MM.1S (cell line): ENCODE data around the gene PAK2.

ENCODE experiments used
- DNase-seq: peaks from one replicate; pipeline ENCODE4 v3.0.0-alpha.2; 2015
- H2AFZ ChIP-seq: fragments of 300-600 bp; sonication (generic); 2 replicates; pipeline ENCODE4 v1.6.0; 2016; ENCODE audit warnings: antibody characterized with exemption, low read length
- H3F3A ChIP-seq: fragments of 300-600 bp; sonication (generic); 2 replicates; pipeline ENCODE4 v1.6.1; 2016; ENCODE audit warnings: mild to moderate bottlenecking, antibody characterized with exemption, low read length, moderate library complexity, mixed read lengths; ENCODE audit not compliant: insufficient read depth
- H3K27ac ChIP-seq: fragments of 300-600 bp; sonication (generic); 2 replicates; pipeline ENCODE4 v1.5.1; 2016; ENCODE audit warnings: mild to moderate bottlenecking, low read length
- H3K27me3 ChIP-seq: fragments of 300-600 bp; sonication (generic); replicated peaks from 2 replicates; pipeline ENCODE4 v1.6.0; 2016; ENCODE audit warnings: low read length; ENCODE audit not compliant: insufficient read depth
- H3K36me3 ChIP-seq: fragments of 300-600 bp; sonication (generic); replicated peaks from 2 replicates; pipeline ENCODE4 v1.6.1; 2016; ENCODE audit warnings: mild to moderate bottlenecking, low read length, mixed read lengths; ENCODE audit not compliant: insufficient read depth
- H3K4me1 ChIP-seq: fragments of 300-600 bp; sonication (generic); 2 replicates; pipeline ENCODE4 v1.6.1; 2016; ENCODE audit warnings: low read length, mixed read lengths
- H3K4me2 ChIP-seq: fragments of 300-600 bp; sonication (generic); 2 replicates; pipeline ENCODE4 v1.6.0; 2016; ENCODE audit warnings: low read depth, low read length
- H3K4me3 ChIP-seq: fragments of 300-600 bp; sonication (generic); 2 replicates; pipeline ENCODE4 v1.5.1; 2016; ENCODE audit warnings: low read length, mixed read lengths
- H3K79me2 ChIP-seq: fragments of 300-600 bp; sonication (generic); 2 replicates; pipeline ENCODE4 v1.6.1; 2016; ENCODE audit warnings: mixed run types, low read length, mixed read lengths
- H3K9ac ChIP-seq: fragments of 300-600 bp; sonication (generic); 2 replicates; pipeline ENCODE4 v1.6.1; 2016; ENCODE audit warnings: low read length, mixed read lengths
- H3K9me2 ChIP-seq: fragments of 300-600 bp; sonication (generic); replicated peaks from 2 replicates; pipeline ENCODE4 v1.6.1; 2016; ENCODE audit warnings: mild to moderate bottlenecking, low read length, mixed read lengths; ENCODE audit not compliant: insufficient read depth
- H3K9me3 ChIP-seq: fragments of 300-600 bp; sonication (generic); replicated peaks from 2 replicates; pipeline ENCODE4 v1.6.1; 2016; ENCODE audit warnings: mild to moderate bottlenecking, low read length, mixed read lengths; ENCODE audit not compliant: insufficient read depth
- H4K20me1 ChIP-seq: fragments of 300-600 bp; sonication (generic); 2 replicates; pipeline ENCODE4 v1.6.1; 2016; ENCODE audit warnings: mild to moderate bottlenecking, low read length, moderate library complexity, mixed read lengths; ENCODE audit not compliant: insufficient read depth
- CTCF ChIP-seq: fragments of 300-600 bp; sonication (generic); IDR thresholded peaks from 2 replicates; pipeline ENCODE4 v1.5.1; 2016; ENCODE audit warnings: antibody characterized with exemption, low read length, mixed read lengths
- EZH2 ChIP-seq: fragments of 300-600 bp; sonication (generic); optimal IDR thresholded peaks from 2 replicates; pipeline ENCODE3; 2017; ENCODE audit warnings: low read depth, mild to moderate bottlenecking, antibody characterized with exemption, low read length, mixed read lengths
- EZH2phosphoT487 ChIP-seq: fragments of 300-600 bp; sonication (generic); IDR thresholded peaks from 2 replicates; pipeline ENCODE4 v1.6.1; 2018; ENCODE audit warnings: antibody characterized with exemption, low read length

PAK2 gene

GRCh38 chr3:196706327-196706726 is 33.3 kb upstream of the PAK2 start:
- H2AFZ ChIP-seq = no peak overlapping the region
- H3K27ac ChIP-seq = no peak overlapping the region
- H3K27me3 ChIP-seq = no peaks in the 10 kb centered on the region
- TF ChIP-seq CTCF = no peak
- TF ChIP-seq EZH2 = no peak
- no peak for TF ChIP-seq EZH2phosphoT487
- no peaks in the 10 kb centered on the region for H3K36me3 ChIP-seq
- H4K20me1 ChIP-seq = no peaks in the 10 kb centered on the region
- no peak overlapping the region for H3K4me3 ChIP-seq
- no peak for DNase-seq
- H3K79me2 ChIP-seq = no peaks in the 10 kb centered on the region
- H3K4me2 ChIP-seq = no peak overlapping the region
- no peaks in the 10 kb centered on the region for H3K9me3 ChIP-seq
- H3K9ac ChIP-seq = no peak overlapping the region
- no peaks in the 10 kb centered on the region for H3K4me1 ChIP-seq
- peaks cover 5% of the 10 kb centered on the region for H3F3A ChIP-seq
- no peaks in the 10 kb centered on the region for H3K9me2 ChIP-seq

GRCh38 chr3:196706731-196707130 is 32.9 kb upstream of the PAK2 start:
- Histone ChIP-seq H3K79me2 (no peaks in the 10 kb centered on the region), H3K9me2 (no peaks in the 10 kb centered on the region), H3K27ac (no peak overlapping the region), H3K27me3 (no peaks in the 10 kb centered on the region), H3K9me3 (no peaks in the 10 kb centered on the region), H3K4me2 (no peak overlapping the region), H3K9ac (no peak overlapping the region), H3K4me1 (no peaks in the 10 kb centered on the region), H4K20me1 (no peaks in the 10 kb centered on the region), H3K4me3 (no peak overlapping the region), H3F3A (peaks cover 9% of the 10 kb centered on the region), H2AFZ (no peak overlapping the region), H3K36me3 (no peaks in the 10 kb centered on the region)
- no peak for DNase-seq
- TF ChIP-seq EZH2phosphoT487 (no peak), CTCF (no peak), EZH2 (no peak)

- H2AFZ ChIP-seq = no peak overlapping the region
- H3K79me2 ChIP-seq = no peaks in the 10 kb centered on the region
- H3F3A ChIP-seq = peaks cover 14% of the 10 kb centered on the region
- H3K27ac ChIP-seq = no peak overlapping the region
- H3K9me3 ChIP-seq = no peaks in the 10 kb centered on the region
- no peak overlapping the region for H3K4me2 ChIP-seq
- H3K4me1 ChIP-seq = no peaks in the 10 kb centered on the region
- no peaks in the 10 kb centered on the region for H4K20me1 ChIP-seq
- no peaks in the 10 kb centered on the region for H3K36me3 ChIP-seq
- no peaks in the 10 kb centered on the region for H3K27me3 ChIP-seq
- no peak overlapping the region for H3K9ac ChIP-seq
- DNase-seq = no peak
- H3K9me2 ChIP-seq = no peaks in the 10 kb centered on the region
- TF ChIP-seq EZH2phosphoT487 = no peak
- no peak for TF ChIP-seq CTCF
- TF ChIP-seq EZH2 = no peak
- H3K4me3 ChIP-seq = no peak overlapping the region
Observed at GRCh38 chr3:196707566-196707965, 32.1 kb upstream of the PAK2 start.
